Measurements from ENCODE around the gene RNF149. TPM values are rescaled to one million over a fixed set of nuclear protein-coding genes. Genes with fewer than 3 reads are reported as not detected.

Gene RNF149
- total and polyA plus RNA-seq, 2 experiments from 2014 or later, result 38.8 to 47.6 TPM

DNA sequence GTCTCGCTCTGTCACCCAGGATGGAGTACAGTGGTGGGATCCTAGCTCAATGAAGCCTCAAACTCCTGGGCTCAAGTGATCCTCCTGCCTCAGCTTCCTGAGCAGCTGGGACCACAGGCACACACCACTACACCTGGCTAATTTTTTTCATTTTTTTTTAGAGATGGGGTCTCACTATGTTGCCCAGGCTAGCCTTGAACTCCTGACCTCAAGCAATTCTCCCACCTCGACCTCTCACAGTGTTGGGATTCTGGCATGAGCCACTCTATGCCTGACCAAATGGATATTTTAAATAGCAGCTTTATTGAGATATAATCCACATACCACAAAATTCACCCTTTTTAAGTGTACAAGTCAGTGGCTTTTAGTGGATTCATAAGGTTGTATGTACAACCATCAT lies 11.1 kb downstream of the RNF149 start (continued):
- TF ChIP-seq, protein P1, sequence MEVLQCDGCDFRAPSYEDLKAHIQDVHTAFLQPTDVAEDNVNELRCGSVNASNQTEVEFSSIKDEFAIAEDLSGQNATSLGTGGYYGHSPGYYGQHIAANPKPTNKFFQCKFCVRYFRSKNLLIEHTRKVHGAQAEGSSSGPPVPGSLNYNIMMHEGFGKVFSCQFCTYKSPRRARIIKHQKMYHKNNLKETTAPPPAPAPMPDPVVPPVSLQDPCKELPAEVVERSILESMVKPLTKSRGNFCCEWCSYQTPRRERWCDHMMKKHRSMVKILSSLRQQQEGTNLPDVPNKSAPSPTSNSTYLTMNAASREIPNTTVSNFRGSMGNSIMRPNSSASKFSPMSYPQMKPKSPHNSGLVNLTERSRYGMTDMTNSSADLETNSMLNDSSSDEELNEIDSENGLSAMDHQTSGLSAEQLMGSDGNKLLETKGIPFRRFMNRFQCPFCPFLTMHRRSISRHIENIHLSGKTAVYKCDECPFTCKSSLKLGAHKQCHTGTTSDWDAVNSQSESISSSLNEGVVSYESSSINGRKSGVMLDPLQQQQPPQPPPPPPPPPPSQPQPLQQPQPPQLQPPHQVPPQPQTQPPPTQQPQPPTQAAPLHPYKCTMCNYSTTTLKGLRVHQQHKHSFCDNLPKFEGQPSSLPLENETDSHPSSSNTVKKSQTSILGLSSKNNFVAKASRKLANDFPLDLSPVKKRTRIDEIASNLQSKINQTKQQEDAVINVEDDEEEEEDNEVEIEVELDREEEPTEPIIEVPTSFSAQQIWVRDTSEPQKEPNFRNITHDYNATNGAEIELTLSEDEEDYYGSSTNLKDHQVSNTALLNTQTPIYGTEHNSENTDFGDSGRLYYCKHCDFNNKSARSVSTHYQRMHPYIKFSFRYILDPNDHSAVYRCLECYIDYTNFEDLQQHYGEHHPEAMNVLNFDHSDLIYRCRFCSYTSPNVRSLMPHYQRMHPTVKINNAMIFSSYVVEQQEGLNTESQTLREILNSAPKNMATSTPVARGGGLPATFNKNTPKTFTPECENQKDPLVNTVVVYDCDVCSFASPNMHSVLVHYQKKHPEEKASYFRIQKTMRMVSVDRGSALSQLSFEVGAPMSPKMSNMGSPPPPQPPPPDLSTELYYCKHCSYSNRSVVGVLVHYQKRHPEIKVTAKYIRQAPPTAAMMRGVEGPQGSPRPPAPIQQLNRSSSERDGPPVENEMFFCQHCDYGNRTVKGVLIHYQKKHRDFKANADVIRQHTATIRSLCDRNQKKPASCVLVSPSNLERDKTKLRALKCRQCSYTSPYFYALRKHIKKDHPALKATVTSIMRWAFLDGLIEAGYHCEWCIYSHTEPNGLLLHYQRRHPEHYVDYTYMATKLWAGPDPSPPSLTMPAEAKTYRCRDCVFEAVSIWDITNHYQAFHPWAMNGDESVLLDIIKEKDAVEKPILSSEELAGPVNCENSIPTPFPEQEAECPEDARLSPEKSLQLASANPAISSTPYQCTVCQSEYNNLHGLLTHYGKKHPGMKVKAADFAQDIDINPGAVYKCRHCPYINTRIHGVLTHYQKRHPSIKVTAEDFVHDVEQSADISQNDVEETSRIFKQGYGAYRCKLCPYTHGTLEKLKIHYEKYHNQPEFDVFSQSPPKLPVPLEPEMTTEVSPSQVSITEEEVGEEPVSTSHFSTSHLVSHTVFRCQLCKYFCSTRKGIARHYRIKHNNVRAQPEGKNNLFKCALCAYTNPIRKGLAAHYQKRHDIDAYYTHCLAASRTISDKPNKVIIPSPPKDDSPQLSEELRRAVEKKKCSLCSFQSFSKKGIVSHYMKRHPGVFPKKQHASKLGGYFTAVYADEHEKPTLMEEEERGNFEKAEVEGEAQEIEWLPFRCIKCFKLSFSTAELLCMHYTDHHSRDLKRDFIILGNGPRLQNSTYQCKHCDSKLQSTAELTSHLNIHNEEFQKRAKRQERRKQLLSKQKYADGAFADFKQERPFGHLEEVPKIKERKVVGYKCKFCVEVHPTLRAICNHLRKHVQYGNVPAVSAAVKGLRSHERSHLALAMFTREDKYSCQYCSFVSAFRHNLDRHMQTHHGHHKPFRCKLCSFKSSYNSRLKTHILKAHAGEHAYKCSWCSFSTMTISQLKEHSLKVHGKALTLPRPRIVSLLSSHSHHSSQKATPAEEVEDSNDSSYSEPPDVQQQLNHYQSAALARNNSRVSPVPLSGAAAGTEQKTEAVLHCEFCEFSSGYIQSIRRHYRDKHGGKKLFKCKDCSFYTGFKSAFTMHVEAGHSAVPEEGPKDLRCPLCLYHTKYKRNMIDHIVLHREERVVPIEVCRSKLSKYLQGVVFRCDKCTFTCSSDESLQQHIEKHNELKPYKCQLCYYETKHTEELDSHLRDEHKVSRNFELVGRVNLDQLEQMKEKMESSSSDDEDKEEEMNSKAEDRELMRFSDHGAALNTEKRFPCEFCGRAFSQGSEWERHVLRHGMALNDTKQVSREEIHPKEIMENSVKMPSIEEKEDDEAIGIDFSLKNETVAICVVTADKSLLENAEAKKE (CRISPR knock-in tag; IDR thresholded peaks at IDR 0.05), result no peak
- TF ChIP-seq CREB1 (CRISPR knock-in tag; IDR thresholded peaks at IDR 0.05; ENCODE audit: low read depth), result no peak
- TF ChIP-seq, protein P2, sequence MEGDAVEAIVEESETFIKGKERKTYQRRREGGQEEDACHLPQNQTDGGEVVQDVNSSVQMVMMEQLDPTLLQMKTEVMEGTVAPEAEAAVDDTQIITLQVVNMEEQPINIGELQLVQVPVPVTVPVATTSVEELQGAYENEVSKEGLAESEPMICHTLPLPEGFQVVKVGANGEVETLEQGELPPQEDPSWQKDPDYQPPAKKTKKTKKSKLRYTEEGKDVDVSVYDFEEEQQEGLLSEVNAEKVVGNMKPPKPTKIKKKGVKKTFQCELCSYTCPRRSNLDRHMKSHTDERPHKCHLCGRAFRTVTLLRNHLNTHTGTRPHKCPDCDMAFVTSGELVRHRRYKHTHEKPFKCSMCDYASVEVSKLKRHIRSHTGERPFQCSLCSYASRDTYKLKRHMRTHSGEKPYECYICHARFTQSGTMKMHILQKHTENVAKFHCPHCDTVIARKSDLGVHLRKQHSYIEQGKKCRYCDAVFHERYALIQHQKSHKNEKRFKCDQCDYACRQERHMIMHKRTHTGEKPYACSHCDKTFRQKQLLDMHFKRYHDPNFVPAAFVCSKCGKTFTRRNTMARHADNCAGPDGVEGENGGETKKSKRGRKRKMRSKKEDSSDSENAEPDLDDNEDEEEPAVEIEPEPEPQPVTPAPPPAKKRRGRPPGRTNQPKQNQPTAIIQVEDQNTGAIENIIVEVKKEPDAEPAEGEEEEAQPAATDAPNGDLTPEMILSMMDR (conservative IDR thresholded peaks at IDR 0.05; ENCODE audit: low read depth in 2 of 2), result no peak
- TF ChIP-seq EZH2 (IDR thresholded peaks at IDR 0.05; ENCODE audit: low read depth, unreplicated experiment), result no peak
- no peak for TF ChIP-seq STAT1 (IDR thresholded peaks at IDR 0.05; ENCODE audit: unreplicated experiment)
- TF ChIP-seq, protein P3, sequence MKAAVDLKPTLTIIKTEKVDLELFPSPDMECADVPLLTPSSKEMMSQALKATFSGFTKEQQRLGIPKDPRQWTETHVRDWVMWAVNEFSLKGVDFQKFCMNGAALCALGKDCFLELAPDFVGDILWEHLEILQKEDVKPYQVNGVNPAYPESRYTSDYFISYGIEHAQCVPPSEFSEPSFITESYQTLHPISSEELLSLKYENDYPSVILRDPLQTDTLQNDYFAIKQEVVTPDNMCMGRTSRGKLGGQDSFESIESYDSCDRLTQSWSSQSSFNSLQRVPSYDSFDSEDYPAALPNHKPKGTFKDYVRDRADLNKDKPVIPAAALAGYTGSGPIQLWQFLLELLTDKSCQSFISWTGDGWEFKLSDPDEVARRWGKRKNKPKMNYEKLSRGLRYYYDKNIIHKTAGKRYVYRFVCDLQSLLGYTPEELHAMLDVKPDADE (IDR thresholded peaks at IDR 0.05), result no peak
- TF ChIP-seq ZNF331 (CRISPR knock-in tag; IDR thresholded peaks at IDR 0.05; ENCODE audit: low read depth), result no peak
- no peak for TF ChIP-seq EZH2phosphoT487 (IDR thresholded peaks at IDR 0.05; ENCODE audit: unreplicated experiment)
- no peak for TF ChIP-seq POLR2AphosphoS5 (IDR thresholded peaks at IDR 0.05; ENCODE audit: low read depth)
- no peak for TF ChIP-seq ZNF114 (CRISPR knock-in tag; IDR thresholded peaks at IDR 0.05)
- TF ChIP-seq, protein P4, sequence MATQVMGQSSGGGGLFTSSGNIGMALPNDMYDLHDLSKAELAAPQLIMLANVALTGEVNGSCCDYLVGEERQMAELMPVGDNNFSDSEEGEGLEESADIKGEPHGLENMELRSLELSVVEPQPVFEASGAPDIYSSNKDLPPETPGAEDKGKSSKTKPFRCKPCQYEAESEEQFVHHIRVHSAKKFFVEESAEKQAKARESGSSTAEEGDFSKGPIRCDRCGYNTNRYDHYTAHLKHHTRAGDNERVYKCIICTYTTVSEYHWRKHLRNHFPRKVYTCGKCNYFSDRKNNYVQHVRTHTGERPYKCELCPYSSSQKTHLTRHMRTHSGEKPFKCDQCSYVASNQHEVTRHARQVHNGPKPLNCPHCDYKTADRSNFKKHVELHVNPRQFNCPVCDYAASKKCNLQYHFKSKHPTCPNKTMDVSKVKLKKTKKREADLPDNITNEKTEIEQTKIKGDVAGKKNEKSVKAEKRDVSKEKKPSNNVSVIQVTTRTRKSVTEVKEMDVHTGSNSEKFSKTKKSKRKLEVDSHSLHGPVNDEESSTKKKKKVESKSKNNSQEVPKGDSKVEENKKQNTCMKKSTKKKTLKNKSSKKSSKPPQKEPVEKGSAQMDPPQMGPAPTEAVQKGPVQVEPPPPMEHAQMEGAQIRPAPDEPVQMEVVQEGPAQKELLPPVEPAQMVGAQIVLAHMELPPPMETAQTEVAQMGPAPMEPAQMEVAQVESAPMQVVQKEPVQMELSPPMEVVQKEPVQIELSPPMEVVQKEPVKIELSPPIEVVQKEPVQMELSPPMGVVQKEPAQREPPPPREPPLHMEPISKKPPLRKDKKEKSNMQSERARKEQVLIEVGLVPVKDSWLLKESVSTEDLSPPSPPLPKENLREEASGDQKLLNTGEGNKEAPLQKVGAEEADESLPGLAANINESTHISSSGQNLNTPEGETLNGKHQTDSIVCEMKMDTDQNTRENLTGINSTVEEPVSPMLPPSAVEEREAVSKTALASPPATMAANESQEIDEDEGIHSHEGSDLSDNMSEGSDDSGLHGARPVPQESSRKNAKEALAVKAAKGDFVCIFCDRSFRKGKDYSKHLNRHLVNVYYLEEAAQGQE (IDR thresholded peaks at IDR 0.05; ENCODE audit: unreplicated experiment), result no peak
